Effector memory CD8-positive, alpha-beta T cell (primary cell): ENCODE measurements around the gene CDK3.
"Not testable (repeated sequence)": the region's sequence is repeated elsewhere in the genome, so short reads cannot be mapped to it uniquely, and the experiment has no call there.

Experiments used
- ATAC-seq: fragments of 150-1000 bp; cut with Tn5 transposase; replicated peaks from 2 replicates; pipeline ENCODE4 v1.10.0; 2021; ENCODE audit warnings: mild to moderate bottlenecking, moderate library complexity
- DNase-seq, 3 experiments: peaks; one replicate each; pipeline ENCODE4 v3.0.0; 2021
- H3K27ac Mint-ChIP-seq, 2 donors: one replicate each; pipeline ENCODE4 v1.8.0; 2022; ENCODE audit warnings: mild to moderate bottlenecking in 2 of 2, mixed read lengths in 2 of 2, moderate library complexity in 2 of 2
- H3K27me3 Mint-ChIP-seq, 2 donors: one replicate each; pipeline ENCODE4 v1.8.0; 2022; ENCODE audit warnings: mixed read lengths in 2 of 2
- H3K36me3 Mint-ChIP-seq: one replicate; pipeline ENCODE4 v1.8.0; 2022; ENCODE audit warnings: mild to moderate bottlenecking, moderate library complexity, mixed read lengths; ENCODE audit not compliant: insufficient read depth
- H3K4me1 Mint-ChIP-seq, 2 donors: one replicate each; pipeline ENCODE4 v1.8.0; 2022; ENCODE audit warnings: low read depth in 2 of 2, mixed read lengths in 2 of 2
- H3K4me3 Mint-ChIP-seq, 2 donors: one replicate each; pipeline ENCODE4 v1.8.0; 2022; ENCODE audit warnings: mild to moderate bottlenecking in 2 of 2, mixed read lengths in 2 of 2, moderate library complexity in 2 of 2
- H3K9me3 Mint-ChIP-seq, 2 donors: one replicate each; pipeline ENCODE4 v1.8.0; 2022; ENCODE audit warnings: mixed read lengths in 2 of 2
- total RNA-seq, 9 experiments: gene quantifications; one replicate each; lab custom pipeline; 2026; lab: John Stamatoyannopoulos, UW

The CDK3 gene
- 0 to 0.84 (median 0.45) reads per million in 9 experiments for total RNA-seq

DNA sequence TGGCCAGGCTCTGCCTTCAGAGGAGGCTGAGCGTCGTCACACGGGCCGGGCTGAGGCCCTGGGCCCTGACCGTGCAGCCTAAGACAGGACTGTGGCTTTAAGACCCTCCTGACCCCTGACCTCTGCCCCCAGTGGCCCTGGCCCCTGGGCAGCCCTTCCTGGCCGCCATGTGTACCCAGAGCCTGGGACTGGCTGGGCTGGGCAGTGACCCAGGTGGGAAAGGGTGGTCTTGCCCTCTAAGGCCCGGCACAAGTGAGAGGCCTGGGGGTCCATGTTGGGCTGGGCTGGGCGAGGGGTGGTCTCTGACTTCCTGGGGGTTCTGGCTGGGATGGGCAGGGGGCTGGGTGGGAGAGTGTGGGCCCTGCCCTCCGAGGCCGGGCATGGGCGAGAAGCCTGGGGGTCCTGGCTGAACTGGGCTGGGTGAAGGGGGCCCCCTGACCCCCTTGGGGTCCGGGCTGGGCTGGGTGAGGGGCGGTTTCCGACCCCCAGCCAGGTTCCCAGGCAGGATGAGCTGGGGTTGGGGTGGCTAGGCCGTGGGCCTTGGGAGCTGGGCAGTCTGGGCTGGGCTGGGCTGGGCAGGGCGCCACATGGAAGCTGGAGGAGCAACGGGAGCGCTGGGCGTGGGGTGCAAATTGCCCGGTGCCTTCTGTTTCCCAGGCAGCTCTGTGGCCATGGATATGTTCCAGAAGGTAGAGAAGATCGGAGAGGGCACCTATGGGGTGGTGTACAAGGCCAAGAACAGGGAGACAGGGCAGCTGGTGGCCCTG lies at the start of gene CDK3:
Gene CDK3, plus strand, starts transcription at position 101 of the 767 bp plus-strand sequence. Its CDS starts 571 bp downstream, at position 672.
- peaks cover 5% of the 10 kb centered on the region for H3K36me3 Mint-ChIP-seq
- peak within 1 kb of the TSS in 1 of 2 donors; percentile 69 for H3K27ac Mint-ChIP-seq
- no peaks in the 10 kb centered on the region for H3K27me3 Mint-ChIP-seq
- peaks cover 12 to 16% of the 10 kb centered on the region in 2 donors for H3K4me1 Mint-ChIP-seq
- H3K4me3 Mint-ChIP-seq: no peak within 1 kb of the TSS
- no peaks in the 10 kb centered on the region for H3K9me3 Mint-ChIP-seq
- DNase-seq: no peak
- no peak for ATAC-seq

DNA sequence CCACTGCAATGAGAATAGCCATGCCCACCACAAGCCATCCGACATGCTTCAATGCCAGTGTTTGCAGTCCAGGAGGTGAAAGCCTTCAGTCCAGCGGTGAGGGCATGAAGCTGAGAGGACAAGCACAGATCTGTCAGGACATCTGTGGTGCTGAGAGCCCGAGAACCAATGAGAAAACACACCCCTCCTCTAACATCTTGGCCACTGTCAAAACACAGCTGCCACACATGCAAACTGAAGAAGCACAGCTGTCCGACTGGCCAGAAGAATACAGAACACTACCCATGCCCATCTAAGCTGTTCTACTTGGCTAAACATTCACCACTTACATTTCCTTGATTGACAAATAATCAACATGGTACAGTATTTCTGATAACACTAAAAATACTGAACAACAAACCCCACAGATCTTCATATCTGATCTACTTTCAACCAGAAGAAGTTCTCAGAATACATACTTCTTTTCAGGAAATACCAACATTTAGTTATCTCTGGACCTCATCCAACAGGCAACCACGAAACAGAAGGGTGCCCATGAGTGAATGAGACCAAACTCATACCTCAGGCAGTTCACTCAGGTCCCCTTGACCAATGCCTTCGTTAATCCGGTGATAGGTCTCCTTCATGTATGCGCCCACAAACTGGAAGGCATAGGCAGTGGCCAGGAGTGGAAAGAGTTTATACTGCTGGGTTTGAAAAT lies 49.6 kb upstream of the CDK3 start:
- peaks cover 70% of the 10 kb centered on the region for H3K36me3 Mint-ChIP-seq
- H3K9me3 Mint-ChIP-seq: no peaks in the 10 kb centered on the region
- H3K27me3 Mint-ChIP-seq: no peaks in the 10 kb centered on the region
- no peak overlapping the region for H3K4me3 Mint-ChIP-seq
- H3K4me1 Mint-ChIP-seq: peaks cover 0 to 2% of the 10 kb centered on the region in 2 donors
- ATAC-seq: no peak
- DNase-seq: no peak
- peak overlapping the region in 1 of 2 donors; percentile 66 for H3K27ac Mint-ChIP-seq

DNA sequence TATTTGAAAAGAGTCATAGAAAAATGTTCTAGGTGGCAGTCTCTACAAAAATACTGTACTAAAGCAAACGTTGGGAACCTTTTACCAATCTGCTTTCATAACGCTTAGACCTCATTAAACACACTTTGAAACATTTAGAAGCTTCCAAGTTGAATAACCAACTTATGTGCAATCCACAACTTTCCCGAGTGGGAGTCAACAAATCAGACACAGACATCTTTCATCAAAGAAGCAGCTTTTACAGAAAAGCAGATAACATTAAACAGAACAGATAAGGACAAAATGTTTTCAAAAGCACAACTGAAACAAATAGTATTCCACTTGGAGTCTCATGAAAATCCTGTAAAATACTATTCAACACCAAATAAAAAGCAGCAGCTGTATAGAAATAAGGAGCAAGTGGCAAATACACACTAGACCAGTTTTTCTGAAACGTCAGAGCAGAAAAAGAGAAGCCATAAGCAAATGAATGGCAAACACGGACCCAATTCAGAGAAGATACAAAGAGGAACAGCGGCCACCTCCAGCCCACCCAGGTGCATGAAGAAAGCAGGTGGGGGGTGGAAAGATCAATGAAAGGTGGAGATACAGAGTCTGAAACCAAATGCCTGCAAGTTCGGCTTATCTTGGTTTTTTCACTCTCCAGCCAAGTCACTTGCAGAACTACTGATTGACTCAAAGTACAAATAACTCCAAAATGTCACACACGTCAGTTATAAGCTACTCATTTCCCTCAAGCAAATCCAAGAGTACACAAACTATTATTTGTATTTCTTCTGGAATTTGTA lies 41.4 kb upstream of the CDK3 start:
- DNase-seq: no peak
- Mint-ChIP-seq H3K27ac (no peak overlapping the region), H3K27me3 (no peaks in the 10 kb centered on the region), H3K9me3 (no peaks in the 10 kb centered on the region), H3K4me3 (no peak overlapping the region), H3K4me1 (peaks cover 2 to 4% of the 10 kb centered on the region in 2 donors), H3K36me3 (peaks cover 33% of the 10 kb centered on the region)
- ATAC-seq: no peak

DNA sequence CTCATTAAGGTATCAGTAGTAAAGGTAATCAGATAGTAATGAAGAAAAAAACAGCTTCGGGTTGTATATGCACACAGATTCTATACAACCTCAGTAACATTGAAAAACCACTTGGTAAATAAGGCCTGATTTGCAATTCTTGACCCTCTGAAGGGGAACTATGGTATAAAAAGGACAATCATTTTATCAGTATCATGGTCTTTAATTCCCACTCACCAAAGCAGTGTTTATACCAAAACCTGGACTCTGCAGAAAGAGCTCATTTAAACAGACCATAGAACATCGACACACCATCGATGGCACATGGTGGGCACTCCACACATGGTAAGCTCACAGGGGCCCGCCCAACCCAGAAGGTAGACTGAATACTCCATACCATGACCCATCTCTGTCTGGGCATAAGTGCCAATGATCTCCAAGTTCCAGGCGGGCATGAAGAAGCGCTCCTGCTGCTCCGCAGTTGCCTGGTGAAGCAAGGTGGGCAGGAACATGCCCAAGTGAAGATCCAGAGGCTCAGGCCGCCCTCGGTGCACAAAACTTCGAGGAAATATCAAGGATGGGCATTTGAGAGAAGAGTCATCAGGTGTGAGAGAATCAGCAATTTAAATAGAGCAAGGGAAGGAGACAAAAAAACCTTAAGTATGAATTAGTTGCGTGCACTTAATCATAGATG lies 40.7 kb upstream of the CDK3 start:
- peaks cover 27% of the 10 kb centered on the region for H3K36me3 Mint-ChIP-seq
- no peak overlapping the region for H3K4me3 Mint-ChIP-seq
- H3K27ac Mint-ChIP-seq: no peak overlapping the region
- DNase-seq (no peak), ATAC-seq (no peak)
- peaks cover 4% of the 10 kb centered on the region in 2 donors for H3K4me1 Mint-ChIP-seq
- no peaks in the 10 kb centered on the region for H3K27me3 Mint-ChIP-seq
- no peaks in the 10 kb centered on the region for H3K9me3 Mint-ChIP-seq

DNA sequence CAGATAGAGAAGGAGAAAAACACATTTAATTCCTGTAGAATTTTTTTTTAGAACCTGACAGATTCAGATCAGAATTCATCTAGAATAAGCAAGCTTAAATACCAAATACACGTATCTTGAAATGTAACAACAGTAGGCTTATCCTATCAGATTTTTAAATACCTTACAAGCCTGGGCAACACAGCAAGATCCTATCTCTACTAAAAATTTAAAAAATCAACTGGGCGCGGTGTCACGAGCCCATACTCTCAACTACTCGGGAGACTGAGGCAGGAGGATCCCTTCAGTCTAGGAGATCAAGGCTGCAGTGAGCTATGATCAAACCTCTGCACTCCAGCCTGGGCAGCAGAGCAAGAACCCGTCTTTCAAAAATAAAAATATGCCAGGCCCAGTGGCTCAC lies 35.2 kb upstream of the CDK3 start:
- DNase-seq (no peak), ATAC-seq (no peak)
- H3K36me3 Mint-ChIP-seq: peaks cover 15% of the 10 kb centered on the region
- H3K27me3 Mint-ChIP-seq: no peaks in the 10 kb centered on the region
- H3K4me3 Mint-ChIP-seq: no peak overlapping the region
- peak overlapping the region in 1 of 2 donors; percentile 49 for H3K27ac Mint-ChIP-seq
- H3K4me1 Mint-ChIP-seq: peaks cover 2 to 15% of the 10 kb centered on the region in 2 donors
- no peaks in the 10 kb centered on the region for H3K9me3 Mint-ChIP-seq

DNA sequence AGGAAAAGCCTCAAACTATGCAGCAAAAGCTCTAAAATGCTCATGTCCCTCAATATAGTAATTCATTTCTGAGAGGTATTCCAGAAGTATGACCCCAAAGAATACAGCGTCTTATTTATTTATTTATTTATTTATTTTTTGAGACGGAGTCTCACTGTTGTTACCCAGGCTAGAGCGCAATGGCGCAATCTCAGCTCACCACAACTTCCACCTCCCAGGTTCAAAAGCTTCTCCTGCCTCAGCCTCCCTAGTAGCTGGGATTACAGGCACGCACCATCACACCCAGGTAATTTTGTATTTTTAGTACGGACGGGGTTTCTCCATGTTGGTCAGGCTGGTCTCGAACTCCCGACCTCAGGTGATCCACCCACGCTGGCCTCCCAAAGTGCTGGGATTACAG lies 31.6 kb upstream of the CDK3 start:
- DNase-seq, H3K27me3 Mint-ChIP-seq, H3K4me3 Mint-ChIP-seq, ATAC-seq, H3K9me3 Mint-ChIP-seq: not testable (repeated sequence)
- peaks cover 2 to 14% of the 10 kb centered on the region in 2 donors for H3K4me1 Mint-ChIP-seq
- H3K27ac Mint-ChIP-seq: peak overlapping the region in 1 of 2 donors; percentile 78
- peaks cover 28% of the 10 kb centered on the region for H3K36me3 Mint-ChIP-seq

DNA sequence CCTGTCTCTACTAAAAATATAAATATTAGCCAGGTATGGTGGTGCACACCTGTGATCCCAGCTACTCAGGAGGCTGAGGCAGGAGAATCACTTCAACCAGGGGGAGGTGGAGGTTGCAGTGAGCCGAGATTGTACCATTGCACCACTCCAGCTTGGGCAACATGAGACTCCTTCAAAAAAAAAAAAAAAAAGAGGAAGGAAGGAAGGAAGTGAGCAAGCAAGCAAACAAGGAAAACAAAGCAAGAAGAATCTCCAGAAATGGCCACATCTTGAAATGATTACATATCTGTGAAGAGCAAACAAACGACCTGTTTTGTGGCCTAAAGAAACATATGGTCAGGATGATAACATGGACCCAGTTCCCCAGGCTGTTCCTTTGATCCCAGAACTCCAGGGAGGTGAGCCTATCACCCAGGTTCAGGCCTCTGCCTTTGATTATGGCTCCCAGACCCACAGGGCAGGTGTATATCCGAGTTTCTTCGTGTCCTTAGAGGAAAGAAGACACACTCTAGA lies 30.6 kb upstream of the CDK3 start:
- H3K27ac Mint-ChIP-seq: peak overlapping the region in 1 of 2 donors; percentile 78
- DNase-seq: no peak
- no peaks in the 10 kb centered on the region for H3K27me3 Mint-ChIP-seq
- peaks cover 0 to 14% of the 10 kb centered on the region in 2 donors for H3K4me1 Mint-ChIP-seq
- H3K9me3 Mint-ChIP-seq: no peaks in the 10 kb centered on the region
- peaks cover 31% of the 10 kb centered on the region for H3K36me3 Mint-ChIP-seq
- H3K4me3 Mint-ChIP-seq: no peak overlapping the region
- no peak for ATAC-seq

DNA sequence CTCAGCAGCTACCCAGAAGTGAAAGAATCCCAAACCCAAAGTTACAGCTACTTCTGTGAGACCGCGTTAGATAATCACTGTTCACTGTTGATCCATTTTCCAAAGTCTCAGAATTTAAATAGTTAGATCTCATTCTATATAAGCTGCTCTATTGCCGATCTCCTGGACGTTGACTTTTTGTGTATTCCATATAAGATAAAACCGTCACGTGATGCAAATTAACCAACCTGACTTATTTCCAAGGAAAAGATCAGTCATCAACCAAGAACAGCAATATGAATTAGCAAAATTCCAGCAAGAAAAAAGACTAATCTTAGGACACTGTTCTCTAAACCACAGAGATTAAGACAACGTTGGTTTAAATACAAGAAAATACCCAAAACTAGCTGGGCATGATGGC lies 30.0 kb upstream of the CDK3 start:
- Mint-ChIP-seq H3K4me3 (no peak overlapping the region), H3K4me1 (peaks cover 2 to 16% of the 10 kb centered on the region in 2 donors), H3K27me3 (no peaks in the 10 kb centered on the region), H3K27ac (no peak overlapping the region), H3K9me3 (no peaks in the 10 kb centered on the region), H3K36me3 (peaks cover 32% of the 10 kb centered on the region)
- ATAC-seq: no peak
- no peak for DNase-seq

DNA sequence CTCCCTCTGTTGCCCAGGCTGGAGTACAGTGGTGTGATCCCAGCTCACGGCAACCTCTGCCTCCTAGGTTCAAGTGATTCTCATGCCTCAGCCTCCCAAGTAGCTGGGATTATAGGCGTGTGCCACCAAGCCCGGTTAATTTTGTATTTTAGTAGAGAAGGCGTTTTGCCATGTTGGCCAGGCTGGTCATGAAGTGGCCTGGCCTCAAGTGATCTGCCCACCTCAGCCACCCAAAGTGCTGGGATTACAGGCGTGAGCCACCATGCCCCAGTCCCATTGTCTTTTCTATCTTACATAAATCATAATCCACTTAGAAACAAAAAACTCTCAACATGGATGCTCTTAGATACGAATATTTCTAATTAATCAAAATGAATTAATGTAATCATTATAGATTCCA lies 25.5 kb upstream of the CDK3 start:
- not testable (repeated sequence) for ATAC-seq, H3K4me3 Mint-ChIP-seq, H3K27me3 Mint-ChIP-seq, DNase-seq, H3K9me3 Mint-ChIP-seq
- Mint-ChIP-seq H3K36me3 (peaks cover 31% of the 10 kb centered on the region), H3K4me1 (peaks cover 11 to 29% of the 10 kb centered on the region in 2 donors), H3K27ac (peak overlapping the region in 1 of 2 donors; percentile 36)

DNA sequence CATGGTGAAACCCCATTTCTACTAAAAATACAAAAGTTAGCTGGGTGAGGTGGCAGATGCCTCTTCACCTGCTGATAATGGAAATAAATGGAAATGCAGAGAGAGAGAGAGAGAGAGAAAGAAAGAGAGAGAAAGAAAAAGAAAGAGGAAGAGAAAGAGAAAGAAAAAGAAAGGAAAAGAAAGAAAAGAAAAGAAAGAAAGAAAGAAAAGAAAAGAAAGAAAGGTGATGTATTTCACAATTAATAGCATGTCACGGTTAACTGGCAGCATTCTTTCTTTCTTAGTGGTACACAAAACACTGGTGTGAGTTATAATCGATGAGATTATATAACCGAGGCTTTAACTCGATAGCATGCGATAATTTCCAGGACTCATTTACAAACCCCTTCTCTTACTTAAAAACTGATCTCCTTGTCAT lies 24.9 kb upstream of the CDK3 start:
- Mint-ChIP-seq H3K27me3 (no peaks in the 10 kb centered on the region), H3K4me1 (peaks cover 11 to 26% of the 10 kb centered on the region in 2 donors), H3K4me3 (no peak overlapping the region), H3K27ac (peak overlapping the region in 1 of 2 donors; percentile 36), H3K36me3 (peaks cover 30% of the 10 kb centered on the region), H3K9me3 (no peaks in the 10 kb centered on the region)
- DNase-seq (no peak), ATAC-seq (no peak)

DNA sequence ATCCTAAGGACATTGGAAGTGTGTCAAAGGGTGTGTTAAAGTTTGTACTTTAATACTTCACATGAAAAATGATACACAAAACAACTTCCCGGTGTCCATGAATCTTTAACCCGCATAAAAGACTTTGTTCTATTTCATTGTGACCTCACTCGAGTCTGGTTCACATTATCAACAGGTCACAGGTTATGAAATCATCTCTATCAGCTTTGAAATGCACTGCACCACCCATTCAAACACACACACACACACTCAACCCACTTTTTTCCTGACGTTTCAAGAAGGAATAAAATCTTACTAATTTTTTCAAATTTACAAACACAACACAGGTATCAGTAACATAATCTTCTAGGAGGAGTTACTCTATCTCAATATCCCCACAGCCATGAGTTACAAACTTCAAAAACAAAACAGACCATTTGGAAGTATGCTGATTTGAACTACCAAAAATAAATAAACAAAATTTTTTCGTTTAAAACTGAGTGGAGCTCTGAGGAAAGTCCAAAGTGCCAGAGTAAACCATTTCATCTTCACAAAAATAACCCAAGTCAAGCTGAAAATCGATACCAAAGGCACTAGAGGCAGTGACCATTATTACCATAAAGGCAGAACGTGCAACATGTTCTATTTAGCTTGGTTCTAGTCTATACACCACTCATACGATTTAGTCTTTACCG lies 24.3 kb upstream of the CDK3 start:
- ATAC-seq: no peak
- Mint-ChIP-seq H3K36me3 (peaks cover 29% of the 10 kb centered on the region), H3K9me3 (no peaks in the 10 kb centered on the region), H3K27ac (no peak overlapping the region), H3K27me3 (no peaks in the 10 kb centered on the region), H3K4me1 (peaks cover 11 to 26% of the 10 kb centered on the region in 2 donors), H3K4me3 (no peak overlapping the region)
- no peak for DNase-seq

DNA sequence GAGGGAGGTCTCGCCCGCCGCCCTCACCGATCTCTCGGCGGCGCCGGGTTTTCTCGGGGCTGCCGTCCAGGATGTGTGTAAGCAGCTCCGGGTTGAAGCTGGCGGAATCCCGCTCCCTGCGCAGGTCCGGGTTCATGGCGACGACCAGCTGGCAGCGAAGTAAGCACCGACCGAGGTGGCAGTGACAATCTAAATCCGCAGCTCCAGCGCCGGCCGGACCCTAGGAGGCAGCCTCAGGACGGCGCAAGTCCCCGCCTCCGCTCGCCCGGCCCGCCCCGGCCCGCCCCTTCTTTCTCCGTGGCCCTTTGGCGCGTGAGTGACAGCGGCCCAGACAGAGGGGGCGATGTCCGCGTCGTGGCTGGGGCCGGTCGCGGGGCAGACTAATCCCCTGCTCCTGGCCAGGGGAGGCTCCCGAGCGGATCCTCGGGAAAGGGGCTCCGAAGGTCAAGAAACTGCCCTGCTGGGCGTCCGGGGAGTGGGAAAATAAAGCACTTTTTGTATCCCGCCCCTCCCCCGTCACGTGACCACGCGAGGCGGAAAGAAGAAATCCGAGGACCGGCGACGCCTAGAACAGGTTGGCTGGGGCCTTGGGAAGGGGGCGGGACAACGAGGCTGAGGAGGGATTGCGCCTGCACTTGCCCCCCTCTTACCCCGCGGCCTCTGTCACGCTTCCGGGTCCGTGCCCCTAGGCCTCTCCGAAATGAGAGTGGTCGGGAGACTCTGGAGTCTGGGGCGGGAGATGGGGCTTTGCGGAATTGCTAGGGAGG lies 21.5 kb upstream of the CDK3 start, which contains the start of the genes ACOX1 and TEN1:
Gene ACOX1, minus strand, starts transcription at position 229 of the 767 bp plus-strand sequence. Its CDS starts 93 bp downstream, at position 136.
Gene TEN1, plus strand, starts transcription at position 303 of the 767 bp plus-strand sequence. CDS start 6,953 bp downstream, outside the sequence.
- DNase-seq (peak; percentile 91 to 95 (median 93)), ATAC-seq (peak; percentile 93)
- peak within 1 kb of the TSS; percentile 100 for H3K27ac Mint-ChIP-seq

More for the DNA sequence above, 21.5 kb upstream of the CDK3 start, which contains the start of the genes ACOX1 and TEN1:
- peak within 1 kb of the TSS; percentile 100 for H3K4me3 Mint-ChIP-seq
- peaks cover 11 to 23% of the 10 kb centered on the region in 2 donors for H3K4me1 Mint-ChIP-seq
- no peaks in the 10 kb centered on the region for H3K27me3 Mint-ChIP-seq
- H3K9me3 Mint-ChIP-seq: no peaks in the 10 kb centered on the region
- H3K36me3 Mint-ChIP-seq: peaks cover 14% of the 10 kb centered on the region
